ENCODE results near the gene FOXD4L6. TPM values are rescaled to one million over a fixed set of nuclear protein-coding genes. Genes with fewer than 3 reads are reported as not detected.
"Not testable (repeated sequence)": the region's sequence is repeated elsewhere in the genome, so short reads cannot be mapped to it uniquely, and the experiment has no call there.

FOXD4L6 gene
- total RNA-seq, 2 experiments from 2014 or later, result not detected

GRCh38 chr9:41090386-41090785 lies 38.1 kb downstream of the FOXD4L6 start:
- H3K4me1 Mint-ChIP-seq (ENCODE audit: low read depth); H3K9me3 Mint-ChIP-seq; H3K27ac Mint-ChIP-seq; H3K4me3 Mint-ChIP-seq; H3K36me3 Mint-ChIP-seq; CTCF ChIA-PET; intact Hi-C loops (cut with micrococcal nuclease); POLR2A ChIA-PET; DNase-seq: not testable (repeated sequence)
- peaks cover 12% of the 10 kb centered on the region for H3K27me3 Mint-ChIP-seq

- DNase-seq; intact Hi-C loops (cut with micrococcal nuclease); H3K4me1 Mint-ChIP-seq (ENCODE audit: low read depth); POLR2A ChIA-PET; H3K9me3 Mint-ChIP-seq; H3K4me3 Mint-ChIP-seq; H3K36me3 Mint-ChIP-seq; H3K27ac Mint-ChIP-seq: not testable (repeated sequence)
- CTCF ChIA-PET, result interaction anchor here (0.7 kb wide), 1 partner anchor 98 kb away, joined by 3 read pairs; no protein-coding TSS in a partner anchor
- H3K27me3 Mint-ChIP-seq, result peaks cover 14% of the 10 kb centered on the region
These were observed 39.9 kb downstream of the FOXD4L6 start for GRCh38 chr9:41088450-41089059.

- intact Hi-C loops (cut with micrococcal nuclease); H3K27ac Mint-ChIP-seq; H3K4me3 Mint-ChIP-seq; POLR2A ChIA-PET; H3K36me3 Mint-ChIP-seq; H3K4me1 Mint-ChIP-seq (ENCODE audit: low read depth); CTCF ChIA-PET; H3K9me3 Mint-ChIP-seq; DNase-seq: not testable (repeated sequence)
- peaks cover 14% of the 10 kb centered on the region for H3K27me3 Mint-ChIP-seq
These were observed 40.6 kb downstream of the FOXD4L6 start for GRCh38 chr9:41087929-41088328.

- CTCF ChIA-PET, POLR2A ChIA-PET: not testable (repeated sequence)
These were observed 41.2 kb downstream of the FOXD4L6 start for GRCh38 chr9:41087157-41087780.

GRCh38 chr9:41086685-41087084 lies 41.8 kb downstream of the FOXD4L6 start:
- intact Hi-C loops (cut with micrococcal nuclease); DNase-seq; H3K27ac Mint-ChIP-seq; POLR2A ChIA-PET; CTCF ChIA-PET; H3K4me1 Mint-ChIP-seq (ENCODE audit: low read depth); H3K4me3 Mint-ChIP-seq; H3K9me3 Mint-ChIP-seq; H3K36me3 Mint-ChIP-seq: not testable (repeated sequence)
- peaks cover 18% of the 10 kb centered on the region for H3K27me3 Mint-ChIP-seq

More at GRCh38 chr9:41087157-41087780, 41.2 kb downstream of the FOXD4L6 start:
- H3K36me3 Mint-ChIP-seq; DNase-seq; H3K27ac Mint-ChIP-seq; H3K4me3 Mint-ChIP-seq; intact Hi-C loops (cut with micrococcal nuclease); H3K9me3 Mint-ChIP-seq; H3K4me1 Mint-ChIP-seq (ENCODE audit: low read depth): not testable (repeated sequence)
- H3K27me3 Mint-ChIP-seq, result peaks cover 17% of the 10 kb centered on the region

- POLR2A ChIA-PET; CTCF ChIA-PET; H3K9me3 Mint-ChIP-seq; DNase-seq; H3K4me1 Mint-ChIP-seq (ENCODE audit: low read depth); H3K4me3 Mint-ChIP-seq; H3K27ac Mint-ChIP-seq; intact Hi-C loops (cut with micrococcal nuclease); H3K36me3 Mint-ChIP-seq: not testable (repeated sequence)
- H3K27me3 Mint-ChIP-seq, result peaks cover 18% of the 10 kb centered on the region
These were observed 42.3 kb downstream of the FOXD4L6 start for GRCh38 chr9:41086215-41086614.

GRCh38 chr9:41082358-41082757 lies 46.1 kb downstream of the FOXD4L6 start:
- H3K36me3 Mint-ChIP-seq; POLR2A ChIA-PET; H3K4me1 Mint-ChIP-seq (ENCODE audit: low read depth); H3K9me3 Mint-ChIP-seq; intact Hi-C loops (cut with micrococcal nuclease); H3K27ac Mint-ChIP-seq; CTCF ChIA-PET; DNase-seq; H3K27me3 Mint-ChIP-seq; H3K4me3 Mint-ChIP-seq: not testable (repeated sequence)

- H3K27me3 Mint-ChIP-seq, result peaks cover 18% of the 10 kb centered on the region
- H3K9me3 Mint-ChIP-seq; intact Hi-C loops (cut with micrococcal nuclease); CTCF ChIA-PET; POLR2A ChIA-PET; H3K4me3 Mint-ChIP-seq; H3K27ac Mint-ChIP-seq; H3K36me3 Mint-ChIP-seq; DNase-seq; H3K4me1 Mint-ChIP-seq (ENCODE audit: low read depth): not testable (repeated sequence)
These were observed 49.0 kb downstream of the FOXD4L6 start for GRCh38 chr9:41079464-41079863.

GRCh38 chr9:41077586-41077985 lies 50.9 kb downstream of the FOXD4L6 start:
- intact Hi-C loops (cut with micrococcal nuclease); DNase-seq; H3K9me3 Mint-ChIP-seq; H3K36me3 Mint-ChIP-seq; H3K4me3 Mint-ChIP-seq; H3K27ac Mint-ChIP-seq; CTCF ChIA-PET; POLR2A ChIA-PET: not testable (repeated sequence)
- peaks cover 25% of the 10 kb centered on the region for H3K27me3 Mint-ChIP-seq
- H3K4me1 Mint-ChIP-seq (ENCODE audit: low read depth), result peaks cover 10% of the 10 kb centered on the region

Other genes starting within 250 kb of the FOXD4L6 start
- gene ZNG1F, start 60.6 kb upstream of the FOXD4L6 start, total RNA-seq, result 1 to 10 TPM; 7.0 to 7.4 TPM